ENCODE results near the gene PITPNC1.

DNA sequence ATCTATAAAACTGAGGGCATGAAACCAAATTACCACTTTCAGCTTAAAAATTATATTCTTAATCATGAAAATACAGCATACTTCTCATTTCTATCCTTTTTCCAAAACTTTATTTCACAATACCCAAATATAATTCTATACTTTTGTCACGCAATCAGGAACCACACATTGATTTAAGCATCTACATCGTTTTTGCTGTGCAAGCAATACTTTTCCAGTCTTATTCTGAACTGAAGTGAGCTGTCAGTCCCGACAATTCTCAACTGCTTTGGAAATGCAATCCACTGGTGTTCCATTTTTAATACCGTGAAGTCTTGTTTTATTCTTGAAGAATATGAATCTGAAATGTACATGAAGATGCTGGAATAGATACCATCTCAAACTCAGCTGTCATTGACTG lies 280.5 kb downstream of the PITPNC1 start:
- no peak for TF ChIP-seq EZH2 (IDR thresholded peaks at IDR 0.05; ENCODE audit: insufficient read depth, low read length)
- TF ChIP-seq, protein P1, sequence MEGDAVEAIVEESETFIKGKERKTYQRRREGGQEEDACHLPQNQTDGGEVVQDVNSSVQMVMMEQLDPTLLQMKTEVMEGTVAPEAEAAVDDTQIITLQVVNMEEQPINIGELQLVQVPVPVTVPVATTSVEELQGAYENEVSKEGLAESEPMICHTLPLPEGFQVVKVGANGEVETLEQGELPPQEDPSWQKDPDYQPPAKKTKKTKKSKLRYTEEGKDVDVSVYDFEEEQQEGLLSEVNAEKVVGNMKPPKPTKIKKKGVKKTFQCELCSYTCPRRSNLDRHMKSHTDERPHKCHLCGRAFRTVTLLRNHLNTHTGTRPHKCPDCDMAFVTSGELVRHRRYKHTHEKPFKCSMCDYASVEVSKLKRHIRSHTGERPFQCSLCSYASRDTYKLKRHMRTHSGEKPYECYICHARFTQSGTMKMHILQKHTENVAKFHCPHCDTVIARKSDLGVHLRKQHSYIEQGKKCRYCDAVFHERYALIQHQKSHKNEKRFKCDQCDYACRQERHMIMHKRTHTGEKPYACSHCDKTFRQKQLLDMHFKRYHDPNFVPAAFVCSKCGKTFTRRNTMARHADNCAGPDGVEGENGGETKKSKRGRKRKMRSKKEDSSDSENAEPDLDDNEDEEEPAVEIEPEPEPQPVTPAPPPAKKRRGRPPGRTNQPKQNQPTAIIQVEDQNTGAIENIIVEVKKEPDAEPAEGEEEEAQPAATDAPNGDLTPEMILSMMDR (IDR thresholded peaks at IDR 0.05; ENCODE audit: insufficient read depth, low read depth, low read length): no peak
